GM12878 (cell line): ENCODE results near the gene SMPDL3A. TPM values are rescaled to one million over a fixed set of nuclear protein-coding genes. Genes with fewer than 3 reads are reported as not detected.

Source experiments
- ATAC-seq: fragments of 200-7000 bp; cut with Tn5 transposase; 3 replicates; pipeline ENCODE4 v1.9.1; 2020; ENCODE audit warnings: mild to moderate bottlenecking, moderate library complexity
- BruUV-seq: library from RNA; stranded (reverse); fragments of 400-500 nt; replicated peaks from 2 replicates; lab custom pipeline; 2021; lab: Mats Ljungman, UMichigan
- CTCF ChIA-PET: fragments of 300-600 bp; sonication (Branson Sonifier 250); formaldehyde crosslinking; extraction: SDS; loops from one replicate; lab custom pipeline; 2021; ENCODE audit warnings: inconsistent platforms; lab: Yijun Ruan, JAX
- POLR2A ChIA-PET: fragments of 350-600 bp; formaldehyde crosslinking; extraction: SDS; loops from one replicate; lab custom pipeline; 2021; ENCODE audit warnings: inconsistent platforms; lab: Charles Lee
- RAD21 ChIA-PET: fragments of 300-600 bp; sonication (Branson Sonifier 250); formaldehyde crosslinking; loops from one replicate; lab custom pipeline; 2023; ENCODE audit warnings: antibody characterized with exemption; ENCODE audit not compliant: unreplicated experiment; lab: Charles Lee
- SMC1A ChIA-PET: fragments of 300-600 bp; sonication (Branson Sonifier 250); formaldehyde crosslinking; loops from one replicate; lab custom pipeline; 2023; ENCODE audit not compliant: unreplicated experiment, uncharacterized antibody; lab: Charles Lee
- DNase-seq: peaks from one replicate; pipeline ENCODE4 v3.0.0-alpha.2; 2011; ENCODE audit warnings: low read depth, low spot score
- FAIRE-seq: peaks from 3 replicates; lab custom pipeline; 2011; peaks lifted over from hg19 to GRCh38; lab: Jason Lieb, UNC
- H2AFZ ChIP-seq: 2 replicates; pipeline ENCODE4 v1.6.0; 2011; ENCODE audit warnings: low read depth, low read length, control low read depth; ENCODE audit not compliant: control insufficient read depth
- H3K27ac ChIP-seq: 2 replicates; pipeline ENCODE4 v1.5.1; 2011; ENCODE audit warnings: control low read depth; ENCODE audit not compliant: control insufficient read depth, insufficient read depth
- H3K27me3 ChIP-seq, 2 experiments: replicated peaks in 1 of 2; 2 replicates each; pipeline versions ENCODE4 v1.6.0 to v1.6.1; 2011; ENCODE audit warnings: low read length in 1 of 2; ENCODE audit not compliant: control insufficient read depth in 2 of 2, insufficient read depth in 2 of 2
- H3K36me3 ChIP-seq, 2 experiments: 2 replicates each; pipeline ENCODE4 v1.5.1; 2011; ENCODE audit warnings: low read length in 1 of 2; ENCODE audit not compliant: control insufficient read depth in 2 of 2, insufficient read depth in 2 of 2
- H3K4me1 ChIP-seq: 2 replicates; pipeline ENCODE4 v1.6.1; 2011; ENCODE audit warnings: mild to moderate bottlenecking, low read length, moderate library complexity, mixed read lengths; ENCODE audit not compliant: control insufficient read depth, insufficient read depth
- H3K4me2 ChIP-seq: 2 replicates; pipeline ENCODE4 v1.6.0; 2011; ENCODE audit warnings: control low read depth; ENCODE audit not compliant: control insufficient read depth, insufficient read depth
- H3K4me3 ChIP-seq: fragments of 200-600 bp; sonication (generic); 2 replicates; pipeline ENCODE4 v1.5.1; 2016
- H3K79me2 ChIP-seq: 2 replicates; pipeline ENCODE4 v1.6.0; 2011; ENCODE audit warnings: low read length; ENCODE audit not compliant: control insufficient read depth, insufficient read depth
- H3K9ac ChIP-seq: 2 replicates; pipeline ENCODE4 v1.8.0; 2011; ENCODE audit warnings: low read length, control low read depth, mixed read lengths; ENCODE audit not compliant: control insufficient read depth, insufficient read depth
- H3K9me3 ChIP-seq: replicated peaks from 3 replicates; pipeline ENCODE4 v1.5.1; 2011; ENCODE audit warnings: mild to moderate bottlenecking, low read length; ENCODE audit not compliant: control insufficient read depth, insufficient read depth
- H4K20me1 ChIP-seq: 2 replicates; pipeline ENCODE4 v1.6.0; 2011; ENCODE audit not compliant: control insufficient read depth, insufficient read depth
- ATF3 ChIP-seq: IDR thresholded peaks from 2 replicates; pipeline ENCODE4 v1.6.1; 2011; ENCODE audit warnings: low read depth, mild to moderate bottlenecking, low read length, moderate library complexity, borderline replicate concordance; ENCODE audit errors: extremely low read depth
- BCL3 ChIP-seq: IDR thresholded peaks from 2 replicates; pipeline ENCODE4 v1.6.1; 2011; ENCODE audit warnings: borderline replicate concordance, low read depth, mild to moderate bottlenecking, moderate library complexity, low read length; ENCODE audit not compliant: insufficient read depth, poor library complexity, severe bottlenecking
- KAT2A ChIP-seq: conservative IDR thresholded peaks from 2 replicates; pipeline ENCODE4 v1.6.1; 2011; ENCODE audit warnings: low read depth, low read length; ENCODE audit not compliant: control insufficient read depth
- KLF5 ChIP-seq: fragments of 450-650 bp; IDR thresholded peaks from 2 replicates; pipeline ENCODE4 v1.6.1; 2014; ENCODE audit warnings: mild to moderate bottlenecking; ENCODE audit not compliant: partially characterized antibody
- RAD51 ChIP-seq: fragments of 450-650 bp; IDR thresholded peaks from 2 replicates; pipeline ENCODE4 v1.6.1; 2016; ENCODE audit warnings: moderate library complexity, mild to moderate bottlenecking, inconsistent platforms
- RELB ChIP-seq: fragments of 450-650 bp; IDR thresholded peaks from 2 replicates; pipeline ENCODE4 v1.6.1; 2017; ENCODE audit warnings: low read depth, mild to moderate bottlenecking, moderate library complexity
- REST ChIP-seq: IDR thresholded peaks from 2 replicates; pipeline ENCODE4 v1.6.1; 2012; ENCODE audit warnings: mild to moderate bottlenecking, low read depth, low read length
- STAT1 ChIP-seq: fragments of 450-650 bp; conservative IDR thresholded peaks from 2 replicates; pipeline ENCODE4 v1.6.1; 2014; ENCODE audit warnings: antibody characterized with exemption, mild to moderate bottlenecking
- STAT3 ChIP-seq: IDR thresholded peaks from 2 replicates; pipeline ENCODE4 v1.6.1; 2011; ENCODE audit warnings: low read depth, low read length, improper control_type of control experiment
- TCF7 ChIP-seq: IDR thresholded peaks from 2 replicates; pipeline ENCODE4 v1.6.1; 2014; ENCODE audit warnings: antibody characterized with exemption, borderline replicate concordance
- ZBTB40 ChIP-seq: fragments of 450-650 bp; IDR thresholded peaks from 2 replicates; pipeline ENCODE4 v1.6.1; 2016; ENCODE audit warnings: mild to moderate bottlenecking, moderate library complexity, borderline replicate concordance
- ZNF24 ChIP-seq: fragments of 450-650 bp; IDR thresholded peaks from 2 replicates; pipeline ENCODE4 v1.6.1; 2017; ENCODE audit warnings: antibody characterized with exemption, mild to moderate bottlenecking
- WGBS: methylation state at CpG from one replicate; pipeline ENCODE4 v1.1.6; 2016; ENCODE audit warnings: low lambda C conversion rate; ENCODE audit not compliant: insufficient replicate concordance, insufficient coverage; ENCODE audit errors: missing lambda C conversion rate; 5-methylcytosine and 5-hydroxymethylcytosine counted together
- in situ Hi-C: fragments of 300-500 bp; cut with MboI; formaldehyde crosslinking; loops from 9 replicates; pipeline ENCODE4 v1.14.3; 2018; ENCODE audit warnings: mixed read lengths
- intact Hi-C: fragments of 100-400 bp; cut with micrococcal nuclease; formaldehyde crosslinking; loops from one replicate; pipeline ENCODE4 v1.14.2; 2022; ENCODE audit not compliant: unreplicated experiment
- polyA plus RNA-seq, 11 experiments: library from polyadenylated mRNA; depleted of rRNA in 4 of 11; unstranded in 6 of 11; stranded (reverse) in 5 of 11; fragments of >200 nt; fragmentation: Nextera tagmentation in 4 of 11; fragmentation: Illumina TruSeq in 1 of 11; extraction: Ambion mirVana in 4 of 11; extraction: Trizol in 1 of 11; gene quantifications; 1 replicate in 1 of 11; 2 replicates in 10 of 11; pipeline versions ENCODE4 v1.2.1 to v1.2.3, GENCODE V29; 2011 to 2016; ENCODE audit warnings: inconsistent platforms in 2 of 11, missing spikeins in 2 of 11, low read depth in 1 of 11
- total RNA-seq, 4 experiments: library from RNA; depleted of rRNA in 3 of 4; stranded (reverse); fragments of >200 nt in 3 of 4; fragmentation: Illumina TruSeq in 1 of 4; extraction: Trizol in 1 of 4; gene quantifications; 2 replicates each; pipeline versions ENCODE4 v1.2.1 to v1.2.3, GENCODE V29; 2013 to 2021

SMPDL3A gene
- total and polyA plus RNA-seq, 10 of the 15 experiments (the other 5 are each of a cell fraction or from before 2014, with no cell fraction given) = 0.05 to 0.91 (median 0.09) TPM; not detected in 3

GRCh38 chr6:122780114-122780513 is 8.9 kb upstream of the SMPDL3A start:
- H3K27ac ChIP-seq = no peak overlapping the region
- no peak overlapping the region for H2AFZ ChIP-seq
- no peak overlapping the region for H3K4me2 ChIP-seq
- H4K20me1 ChIP-seq = no peaks in the 10 kb centered on the region
- ChIA-PET SMC1A (interaction anchor here (0.8 to 1.4 kb wide), 3 partner anchors 10 to 59 kb away, joined by 3 to 4 read pairs (median 3); no protein-coding TSS in a partner anchor), CTCF (interaction anchor here (0.6 to 1.5 kb wide), 6 partner anchors 9 to 89 kb away, joined by 3 to 4 read pairs (median 4); partner anchors contain the start of gene SMPDL3A), RAD21 (interaction anchor here (0.8 to 1.5 kb wide), 3 partner anchors 9 to 48 kb away, joined by 3 to 5 read pairs (median 4); partner anchors contain the start of gene SMPDL3A), POLR2A (no interaction called here)
- H3K27me3 ChIP-seq = no peaks in the 10 kb centered on the region
- no peaks in the 10 kb centered on the region for H3K4me1 ChIP-seq
- ATAC-seq = no peak
- no peak overlapping the region for H3K9ac ChIP-seq
- in situ Hi-C loops (no loop called here), intact Hi-C loops (no loop called here)
- no TSS peak for BruUV-seq
- H3K79me2 ChIP-seq = no peaks in the 10 kb centered on the region
- H3K4me3 ChIP-seq = no peak overlapping the region
- DNase-seq = no peak
- 9% methylated on average over 5 of the region's 5 CpGs for WGBS
- no peak for FAIRE-seq
- no peaks in the 10 kb centered on the region for H3K9me3 ChIP-seq
- no peaks in the 10 kb centered on the region for H3K36me3 ChIP-seq
- TF ChIP-seq TCF7 = no peak
- TF ChIP-seq REST = no peak
- no peak for TF ChIP-seq STAT3
- TF ChIP-seq KLF5 = no peak
- TF ChIP-seq RAD51 = no peak
- TF ChIP-seq ZBTB40 = no peak
- no peak for TF ChIP-seq ATF3
- TF ChIP-seq KAT2A = no peak
- no peak for TF ChIP-seq STAT1
- TF ChIP-seq BCL3 = no peak
- TF ChIP-seq ZNF24 = no peak
- TF ChIP-seq RELB = no peak
